Ectodermal cell (in vitro differentiated cells): ENCODE measurements around the gene MRTFB.
"Not testable (repeated sequence)": the region's sequence is repeated elsewhere in the genome, so short reads cannot be mapped to it uniquely, and the experiment has no call there.

Experiments
- H3K27ac ChIP-seq: 2 replicates; pipeline ENCODE4 v1.7.0; 2013; ENCODE audit warnings: mild to moderate bottlenecking, low read depth, low read length; ENCODE audit not compliant: insufficient read depth, poor library complexity, severe bottlenecking
- H3K27me3 ChIP-seq: 2 replicates; pipeline ENCODE4 v1.7.0; 2013; ENCODE audit warnings: mild to moderate bottlenecking, low read length; ENCODE audit not compliant: insufficient read depth, control insufficient read depth, poor library complexity, severe bottlenecking
- H3K36me3 ChIP-seq: one replicate; pipeline ENCODE4 v1.7.0; 2013; ENCODE audit warnings: low read length; ENCODE audit not compliant: control insufficient read depth, insufficient read depth
- H3K4me1 ChIP-seq: one replicate; pipeline ENCODE4 v1.7.0; 2013; ENCODE audit warnings: low read length; ENCODE audit not compliant: control insufficient read depth, insufficient read depth
- H3K4me3 ChIP-seq: 2 replicates; pipeline ENCODE4 v1.7.0; 2013; ENCODE audit warnings: low read depth, low read length, control low read depth; ENCODE audit not compliant: insufficient read depth
- H3K9me3 ChIP-seq: 2 replicates; pipeline ENCODE4 v1.7.0; 2013; ENCODE audit warnings: mild to moderate bottlenecking, low read length, moderate library complexity; ENCODE audit not compliant: control insufficient read depth
- WGBS, 2 experiments: methylation state at CpG; one replicate each; pipeline ENCODE4 v1.1.7; 2013; ENCODE audit warnings: missing lambda C conversion rate in 2 of 2; 5-methylcytosine and 5-hydroxymethylcytosine counted together

The MRTFB gene

GRCh38 chr16:14112539-14112856, 41.4 kb downstream of the MRTFB start:
- H3K4me3 ChIP-seq, result no peak overlapping the region
- no peaks in the 10 kb centered on the region for H3K9me3 ChIP-seq
- H3K36me3 ChIP-seq, result no peaks in the 10 kb centered on the region
- WGBS, 2 experiments, result 90 to 91% methylated on average over 1 of the region's 1 CpG
- no peaks in the 10 kb centered on the region for H3K27me3 ChIP-seq
- peaks cover 11% of the 10 kb centered on the region for H3K4me1 ChIP-seq
- no peak overlapping the region for H3K27ac ChIP-seq

GRCh38 chr16:14113344-14113743, 42.2 kb downstream of the MRTFB start:
- H3K9me3 ChIP-seq, result no peaks in the 10 kb centered on the region
- H3K27ac ChIP-seq, result no peak overlapping the region
- peaks cover 11% of the 10 kb centered on the region for H3K4me1 ChIP-seq
- H3K27me3 ChIP-seq, result no peaks in the 10 kb centered on the region
- no peak overlapping the region for H3K4me3 ChIP-seq
- H3K36me3 ChIP-seq, result no peaks in the 10 kb centered on the region
- 88 to 97% methylated on average over 4 of the region's 4 CpGs for WGBS, 2 experiments

GRCh38 chr16:14117051-14117450, 45.9 kb downstream of the MRTFB start:
- H3K27me3 ChIP-seq, result no peaks in the 10 kb centered on the region
- no peak overlapping the region for H3K4me3 ChIP-seq
- H3K36me3 ChIP-seq, result no peaks in the 10 kb centered on the region
- H3K27ac ChIP-seq, result no peak overlapping the region
- H3K4me1 ChIP-seq, result no peaks in the 10 kb centered on the region
- WGBS, 2 experiments, result 95 to 98% methylated on average over 1 of the region's 1 CpG
- H3K9me3 ChIP-seq, result no peaks in the 10 kb centered on the region

GRCh38 chr16:14119799-14120198, 48.7 kb downstream of the MRTFB start:
- Histone ChIP-seq H3K4me3 (no peak overlapping the region), H3K4me1 (peaks cover 2% of the 10 kb centered on the region), H3K36me3 (no peaks in the 10 kb centered on the region), H3K27ac (no peak overlapping the region), H3K9me3 (no peaks in the 10 kb centered on the region), H3K27me3 (no peaks in the 10 kb centered on the region)
- WGBS, 2 experiments, result 91 to 92% methylated on average over 3 to 4 of the region's 4 CpGs

- Histone ChIP-seq H3K4me3 (no peak overlapping the region), H3K27me3 (no peaks in the 10 kb centered on the region), H3K27ac (no peak overlapping the region), H3K36me3 (no peaks in the 10 kb centered on the region), H3K9me3 (no peaks in the 10 kb centered on the region), H3K4me1 (peaks cover 7% of the 10 kb centered on the region)
- WGBS, 2 experiments, result 81 to 87% methylated on average over 3 of the region's 4 CpGs
Observed at GRCh38 chr16:14120335-14120734, 49.2 kb downstream of the MRTFB start.

GRCh38 chr16:14121142-14121541, 50.0 kb downstream of the MRTFB start:
- Histone ChIP-seq H3K27ac (no peak overlapping the region), H3K27me3 (no peaks in the 10 kb centered on the region), H3K4me3 (no peak overlapping the region), H3K36me3 (no peaks in the 10 kb centered on the region), H3K4me1 (peaks cover 12% of the 10 kb centered on the region), H3K9me3 (no peaks in the 10 kb centered on the region)
- 88 to 90% methylated on average over 2 of the region's 2 CpGs for WGBS, 2 experiments

- 93 to 96% methylated on average over 1 of the region's 3 CpGs for WGBS, 2 experiments
- Histone ChIP-seq H3K27ac (no peak overlapping the region), H3K36me3 (no peaks in the 10 kb centered on the region), H3K4me1 (peaks cover 12% of the 10 kb centered on the region), H3K4me3 (no peak overlapping the region), H3K9me3 (no peaks in the 10 kb centered on the region), H3K27me3 (no peaks in the 10 kb centered on the region)
Observed at GRCh38 chr16:14121872-14122271, 50.8 kb downstream of the MRTFB start.

GRCh38 chr16:14122430-14122829, 51.3 kb downstream of the MRTFB start:
- H3K27ac ChIP-seq, H3K27me3 ChIP-seq, H3K36me3 ChIP-seq, H3K4me3 ChIP-seq, H3K9me3 ChIP-seq: not testable (repeated sequence)
- WGBS, 2 experiments, result 89 to 100% methylated on average over 1 to 3 of the region's 3 CpGs
- peaks cover 12% of the 10 kb centered on the region for H3K4me1 ChIP-seq

GRCh38 chr16:14125000-14125681, 54.0 kb downstream of the MRTFB start:
- H3K27me3 ChIP-seq, result no peaks in the 10 kb centered on the region
- no peak overlapping the region for H3K27ac ChIP-seq
- no peak overlapping the region for H3K4me3 ChIP-seq
- WGBS, 2 experiments, result 87 to 90% methylated on average over 5 of the region's 5 CpGs
- H3K9me3 ChIP-seq, result no peaks in the 10 kb centered on the region
- peaks cover 12% of the 10 kb centered on the region for H3K4me1 ChIP-seq
- no peaks in the 10 kb centered on the region for H3K36me3 ChIP-seq

- H3K36me3 ChIP-seq, result no peaks in the 10 kb centered on the region
- no peak overlapping the region for H3K4me3 ChIP-seq
- no peaks in the 10 kb centered on the region for H3K9me3 ChIP-seq
- 93 to 100% methylated on average over 2 to 3 of the region's 3 CpGs for WGBS, 2 experiments
- H3K27ac ChIP-seq, result no peak overlapping the region
- H3K4me1 ChIP-seq, result peaks cover 12% of the 10 kb centered on the region
- H3K27me3 ChIP-seq, result no peaks in the 10 kb centered on the region
Observed at GRCh38 chr16:14125708-14126107, 54.6 kb downstream of the MRTFB start.

GRCh38 chr16:14128097-14128496, 57.0 kb downstream of the MRTFB start:
- Histone ChIP-seq H3K36me3 (no peaks in the 10 kb centered on the region), H3K27ac (no peak overlapping the region), H3K27me3 (no peaks in the 10 kb centered on the region), H3K4me1 (peaks cover 12% of the 10 kb centered on the region), H3K4me3 (no peak overlapping the region), H3K9me3 (no peaks in the 10 kb centered on the region)
- WGBS, 2 experiments, result 97% methylated on average over 5 of the region's 5 CpGs
